Measurements from ENCODE around the gene MROH2A. TPM values are rescaled to one million over a fixed set of nuclear protein-coding genes. Genes with fewer than 3 reads are reported as not detected.

MROH2A gene
- total RNA-seq, 4 donors from 2014 or later, result 0.27 to 1.6 (median 0.35) TPM; not detected in 1

DNA sequence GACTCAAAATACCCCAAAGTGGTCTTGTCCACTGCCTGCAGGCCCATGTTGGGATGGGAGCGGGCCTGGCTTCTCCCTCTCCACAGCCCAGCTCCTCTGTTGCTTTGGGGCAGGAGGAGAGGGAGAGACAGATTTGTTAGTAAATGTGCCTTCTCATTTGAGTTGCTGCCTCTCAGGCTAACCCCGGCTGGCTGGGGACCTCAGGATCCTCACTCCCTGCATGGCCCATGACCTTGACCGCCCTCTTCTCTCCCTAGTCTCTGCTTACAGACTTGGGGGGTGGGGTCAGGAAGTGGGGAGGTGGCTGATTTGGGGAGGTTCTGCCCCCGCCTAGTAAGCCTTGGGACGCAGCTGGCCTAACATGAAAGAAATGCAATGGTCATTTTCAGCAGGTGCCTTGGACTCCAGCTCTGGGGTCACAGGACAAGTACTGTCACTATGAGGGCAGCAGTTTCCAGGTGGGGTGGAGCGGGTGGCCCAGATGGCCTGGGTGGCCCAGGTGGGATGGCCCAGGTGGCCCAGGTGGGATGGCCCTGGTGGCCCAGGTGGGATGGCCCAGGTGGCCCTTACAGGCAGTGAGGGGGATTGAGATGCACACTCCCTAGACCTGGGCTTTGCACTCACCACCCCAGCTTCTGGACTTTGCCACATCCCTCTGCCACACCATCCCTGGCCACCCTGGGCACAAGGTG, 52.1 kb downstream of the MROH2A start:
- Histone ChIP-seq H3K4me1 (peaks cover 0 to 5% (median 0%) of the 10 kb centered on the region in 4 donors), H3K9me3 (no peaks in the 10 kb centered on the region), H3K4me3 (no peak overlapping the region), H3K36me3 (no peaks in the 10 kb centered on the region), H3K27me3 (no peaks in the 10 kb centered on the region), H3K27ac (no peak overlapping the region)
- TF ChIP-seq, protein P1, sequence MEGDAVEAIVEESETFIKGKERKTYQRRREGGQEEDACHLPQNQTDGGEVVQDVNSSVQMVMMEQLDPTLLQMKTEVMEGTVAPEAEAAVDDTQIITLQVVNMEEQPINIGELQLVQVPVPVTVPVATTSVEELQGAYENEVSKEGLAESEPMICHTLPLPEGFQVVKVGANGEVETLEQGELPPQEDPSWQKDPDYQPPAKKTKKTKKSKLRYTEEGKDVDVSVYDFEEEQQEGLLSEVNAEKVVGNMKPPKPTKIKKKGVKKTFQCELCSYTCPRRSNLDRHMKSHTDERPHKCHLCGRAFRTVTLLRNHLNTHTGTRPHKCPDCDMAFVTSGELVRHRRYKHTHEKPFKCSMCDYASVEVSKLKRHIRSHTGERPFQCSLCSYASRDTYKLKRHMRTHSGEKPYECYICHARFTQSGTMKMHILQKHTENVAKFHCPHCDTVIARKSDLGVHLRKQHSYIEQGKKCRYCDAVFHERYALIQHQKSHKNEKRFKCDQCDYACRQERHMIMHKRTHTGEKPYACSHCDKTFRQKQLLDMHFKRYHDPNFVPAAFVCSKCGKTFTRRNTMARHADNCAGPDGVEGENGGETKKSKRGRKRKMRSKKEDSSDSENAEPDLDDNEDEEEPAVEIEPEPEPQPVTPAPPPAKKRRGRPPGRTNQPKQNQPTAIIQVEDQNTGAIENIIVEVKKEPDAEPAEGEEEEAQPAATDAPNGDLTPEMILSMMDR (IDR thresholded peaks at IDR 0.05), result no peak
- no peak for TF ChIP-seq POLR2A (IDR thresholded peaks at IDR 0.05)
- DNase-seq, result peak in 1 of 3 donors; percentile 32

DNA sequence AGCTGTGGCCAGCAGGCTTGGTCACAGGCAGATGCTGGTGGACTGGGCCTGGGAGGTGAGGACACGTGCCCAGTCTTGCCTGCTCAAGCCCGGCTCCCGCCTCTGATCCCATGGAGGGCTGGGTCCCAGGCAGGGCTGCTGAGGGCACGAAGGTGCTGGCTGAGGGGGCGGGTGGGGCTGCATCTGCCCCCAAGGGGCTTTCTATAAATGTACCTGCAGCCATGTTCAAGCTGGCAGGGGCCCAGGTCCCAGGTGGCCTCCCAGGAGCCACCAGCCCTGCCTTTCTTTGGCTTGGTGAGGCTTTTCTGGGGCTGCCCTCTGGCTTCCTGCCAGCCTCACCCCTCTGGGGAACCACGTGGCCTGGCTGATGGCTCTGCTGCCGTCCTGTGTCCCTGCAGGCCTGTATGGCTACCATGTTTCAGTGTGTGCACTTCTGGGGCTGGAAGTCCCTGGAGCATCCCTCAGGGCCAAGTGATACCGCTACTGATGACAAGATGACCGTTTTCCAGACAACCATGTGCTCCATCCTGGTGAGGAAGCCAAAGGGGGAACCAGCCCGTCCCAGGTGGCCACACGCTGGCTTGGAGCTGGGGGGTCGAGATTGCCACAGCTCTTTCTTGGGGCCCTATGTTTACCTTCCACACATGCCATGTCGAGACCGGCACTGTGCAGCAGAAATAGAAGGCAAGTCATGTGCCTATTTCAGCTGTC, 53.0 kb downstream of the MROH2A start:
- H3K27me3 ChIP-seq, result no peaks in the 10 kb centered on the region
- H3K36me3 ChIP-seq, result no peaks in the 10 kb centered on the region
- peak in 2 of 3 donors; percentile 31 to 32 for DNase-seq
- H3K4me1 ChIP-seq, result peaks cover 0 to 5% (median 0%) of the 10 kb centered on the region in 4 donors
- H3K9me3 ChIP-seq, result no peaks in the 10 kb centered on the region
- no peak overlapping the region for H3K27ac ChIP-seq
- no peak for TF ChIP-seq POLR2A (IDR thresholded peaks at IDR 0.05)
- no peak overlapping the region for H3K4me3 ChIP-seq

DNA sequence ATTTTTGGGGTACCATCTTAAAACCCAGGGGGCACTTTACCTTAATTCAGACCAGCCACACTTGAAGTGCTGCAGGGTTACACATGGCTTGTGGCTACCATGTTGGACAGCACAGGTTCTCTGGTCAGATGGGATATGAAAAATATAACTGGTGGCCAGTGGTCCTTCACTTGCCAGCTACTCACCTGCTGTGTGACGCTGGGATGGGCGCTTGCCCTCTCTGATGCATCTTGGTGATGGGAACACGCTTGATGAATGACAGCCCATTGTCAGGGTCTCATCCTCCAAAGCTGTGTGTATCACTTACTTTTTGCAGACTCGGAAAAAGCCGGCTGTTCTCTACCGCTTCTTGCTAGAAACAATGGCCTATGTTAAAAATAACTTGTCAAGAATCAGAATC, 53.7 kb downstream of the MROH2A start:
- DNase-seq, result peak in 2 of 3 donors; percentile 23 to 40
- TF ChIP-seq POLR2A (IDR thresholded peaks at IDR 0.05), result no peak
- TF ChIP-seq, protein P1 (IDR thresholded peaks at IDR 0.05), result no peak
- H3K27me3 ChIP-seq, result no peaks in the 10 kb centered on the region
- H3K27ac ChIP-seq, result no peak overlapping the region
- no peaks in the 10 kb centered on the region for H3K9me3 ChIP-seq
- no peak overlapping the region for H3K4me3 ChIP-seq
- H3K4me1 ChIP-seq, result peaks cover 0 to 5% (median 0%) of the 10 kb centered on the region in 4 donors
- H3K36me3 ChIP-seq, result no peaks in the 10 kb centered on the region

DNA sequence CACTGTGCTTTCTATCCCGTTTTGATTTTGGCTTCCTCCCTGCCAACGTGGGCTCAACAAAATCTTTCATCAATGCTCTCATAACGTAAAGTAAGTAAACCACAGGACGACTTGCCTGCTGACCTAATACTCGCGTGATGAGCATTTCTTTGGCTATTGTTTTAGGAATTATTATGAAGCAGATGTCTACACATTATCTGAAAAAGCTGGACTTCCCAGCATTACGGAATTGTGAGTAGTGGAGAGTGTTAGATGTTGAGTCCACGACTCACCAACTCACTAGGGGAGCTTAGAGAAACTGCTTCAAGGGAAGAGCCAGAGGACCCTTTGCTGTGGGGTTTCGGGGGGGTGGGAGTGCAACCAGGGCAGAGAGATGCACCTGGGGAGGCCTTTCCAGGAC, 54.3 kb downstream of the MROH2A start:
- Histone ChIP-seq H3K9me3 (no peaks in the 10 kb centered on the region), H3K4me1 (peaks cover 0 to 5% (median 0%) of the 10 kb centered on the region in 4 donors), H3K4me3 (no peak overlapping the region), H3K27ac (no peak overlapping the region), H3K27me3 (no peaks in the 10 kb centered on the region), H3K36me3 (no peaks in the 10 kb centered on the region)
- TF ChIP-seq, protein P1 (IDR thresholded peaks at IDR 0.05), result no peak
- no peak for TF ChIP-seq POLR2A (IDR thresholded peaks at IDR 0.05)
- peak in 1 of 3 donors; percentile 10 for DNase-seq

DNA sequence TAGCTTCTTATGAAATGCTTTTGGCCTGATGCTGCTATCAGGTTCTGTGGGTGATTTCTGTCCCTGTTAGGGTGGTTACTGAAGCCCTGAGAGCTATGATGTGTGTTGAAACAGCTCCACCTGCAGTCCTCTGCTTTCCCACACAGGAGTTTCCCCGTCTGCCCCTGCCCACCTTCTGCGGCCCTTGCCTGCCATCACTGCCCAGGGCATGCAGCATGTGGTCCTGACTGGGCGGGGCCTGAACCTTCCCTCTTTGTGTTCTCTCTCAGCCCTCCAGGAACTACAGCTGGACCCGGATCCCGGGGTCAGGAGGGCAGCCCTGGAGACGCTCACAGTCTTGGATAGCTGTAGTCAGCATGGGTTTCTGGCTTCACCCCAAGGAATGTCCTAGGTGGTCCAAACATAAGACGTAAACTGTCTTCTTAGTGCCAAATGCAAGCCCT, 54.8 kb downstream of the MROH2A start:
- no peaks in the 10 kb centered on the region for H3K27me3 ChIP-seq
- H3K4me1 ChIP-seq, result peaks cover 0 to 5% (median 0%) of the 10 kb centered on the region in 4 donors
- H3K27ac ChIP-seq, result no peak overlapping the region
- no peaks in the 10 kb centered on the region for H3K36me3 ChIP-seq
- DNase-seq, result peak in 2 of 3 donors; percentile 58 to 63
- no peak overlapping the region for H3K4me3 ChIP-seq
- TF ChIP-seq, protein P1 (IDR thresholded peaks at IDR 0.05), result peak in 3 of 6 experiments; percentile 49 to 71 (median 56)
- no peak for TF ChIP-seq POLR2A (IDR thresholded peaks at IDR 0.05)
- H3K9me3 ChIP-seq, result no peaks in the 10 kb centered on the region

DNA sequence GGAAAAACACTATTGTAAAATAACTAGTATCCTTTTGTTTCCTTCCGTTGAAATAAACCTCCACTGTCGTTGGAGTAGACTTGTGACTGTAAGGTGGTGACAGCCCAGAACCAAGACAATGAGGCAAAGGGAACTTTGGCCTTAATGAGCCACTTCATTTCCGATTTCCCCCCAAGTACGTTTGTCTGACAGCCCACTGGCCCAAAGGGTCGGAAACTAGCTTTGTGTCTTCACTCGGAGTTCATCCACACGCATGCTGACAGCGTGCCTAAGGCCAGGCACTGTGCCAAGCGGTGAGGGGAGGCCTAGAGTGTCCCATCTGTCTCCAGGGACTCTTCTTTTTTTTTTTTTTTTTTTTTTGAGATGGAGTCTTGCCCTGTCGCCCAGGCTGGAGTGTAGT, 55.2 kb downstream of the MROH2A start:
- H3K9me3 ChIP-seq, result no peaks in the 10 kb centered on the region
- peaks cover 0 to 5% (median 0%) of the 10 kb centered on the region in 4 donors for H3K4me1 ChIP-seq
- H3K27ac ChIP-seq, result no peak overlapping the region
- H3K4me3 ChIP-seq, result no peak overlapping the region
- H3K27me3 ChIP-seq, result no peaks in the 10 kb centered on the region
- TF ChIP-seq, protein P1 (IDR thresholded peaks at IDR 0.05), result no peak
- TF ChIP-seq POLR2A (IDR thresholded peaks at IDR 0.05), result no peak
- peak in 2 of 3 donors; percentile 11 to 37 for DNase-seq
- H3K36me3 ChIP-seq, result no peaks in the 10 kb centered on the region
